GM12878 (cell line): ENCODE data around the gene CAB39L. TPM values are rescaled to one million over a fixed set of nuclear protein-coding genes. Genes with fewer than 3 reads are reported as not detected.

Experiments
- ATAC-seq: fragments of 200-7000 bp; cut with Tn5 transposase; 3 replicates; pipeline ENCODE4 v1.9.1; 2020; ENCODE audit warnings: mild to moderate bottlenecking, moderate library complexity
- BruUV-seq: library from RNA; stranded (reverse); fragments of 400-500 nt; replicated peaks from 2 replicates; lab custom pipeline; 2021; lab: Mats Ljungman, UMichigan
- CTCF ChIA-PET: fragments of 300-600 bp; sonication (Branson Sonifier 250); formaldehyde crosslinking; extraction: SDS; loops from one replicate; lab custom pipeline; 2021; ENCODE audit warnings: inconsistent platforms; lab: Yijun Ruan, JAX
- POLR2A ChIA-PET: fragments of 350-600 bp; formaldehyde crosslinking; extraction: SDS; loops from one replicate; lab custom pipeline; 2021; ENCODE audit warnings: inconsistent platforms; lab: Charles Lee
- RAD21 ChIA-PET: fragments of 300-600 bp; sonication (Branson Sonifier 250); formaldehyde crosslinking; loops from one replicate; lab custom pipeline; 2023; ENCODE audit warnings: antibody characterized with exemption; ENCODE audit not compliant: unreplicated experiment; lab: Charles Lee
- SMC1A ChIA-PET: fragments of 300-600 bp; sonication (Branson Sonifier 250); formaldehyde crosslinking; loops from one replicate; lab custom pipeline; 2023; ENCODE audit not compliant: unreplicated experiment, uncharacterized antibody; lab: Charles Lee
- DNase-seq: peaks from one replicate; pipeline ENCODE4 v3.0.0-alpha.2; 2011; ENCODE audit warnings: low read depth, low spot score
- FAIRE-seq: peaks from 3 replicates; lab custom pipeline; 2011; peaks lifted over from hg19 to GRCh38; lab: Jason Lieb, UNC
- H2AFZ ChIP-seq: 2 replicates; pipeline ENCODE4 v1.6.0; 2011; ENCODE audit warnings: low read depth, low read length, control low read depth; ENCODE audit not compliant: control insufficient read depth
- H3K27ac ChIP-seq: 2 replicates; pipeline ENCODE4 v1.5.1; 2011; ENCODE audit warnings: control low read depth; ENCODE audit not compliant: control insufficient read depth, insufficient read depth
- H3K27me3 ChIP-seq, 2 experiments: replicated peaks in 1 of 2; 2 replicates each; pipeline versions ENCODE4 v1.6.0 to v1.6.1; 2011; ENCODE audit warnings: low read length in 1 of 2; ENCODE audit not compliant: control insufficient read depth in 2 of 2, insufficient read depth in 2 of 2
- H3K36me3 ChIP-seq, 2 experiments: 2 replicates each; pipeline ENCODE4 v1.5.1; 2011; ENCODE audit warnings: low read length in 1 of 2; ENCODE audit not compliant: control insufficient read depth in 2 of 2, insufficient read depth in 2 of 2
- H3K4me1 ChIP-seq: 2 replicates; pipeline ENCODE4 v1.6.1; 2011; ENCODE audit warnings: mild to moderate bottlenecking, low read length, moderate library complexity, mixed read lengths; ENCODE audit not compliant: control insufficient read depth, insufficient read depth
- H3K4me2 ChIP-seq: 2 replicates; pipeline ENCODE4 v1.6.0; 2011; ENCODE audit warnings: control low read depth; ENCODE audit not compliant: control insufficient read depth, insufficient read depth
- H3K4me3 ChIP-seq: fragments of 200-600 bp; sonication (generic); 2 replicates; pipeline ENCODE4 v1.5.1; 2016
- H3K79me2 ChIP-seq: 2 replicates; pipeline ENCODE4 v1.6.0; 2011; ENCODE audit warnings: low read length; ENCODE audit not compliant: control insufficient read depth, insufficient read depth
- H3K9ac ChIP-seq: 2 replicates; pipeline ENCODE4 v1.8.0; 2011; ENCODE audit warnings: low read length, control low read depth, mixed read lengths; ENCODE audit not compliant: control insufficient read depth, insufficient read depth
- H3K9me3 ChIP-seq: replicated peaks from 3 replicates; pipeline ENCODE4 v1.5.1; 2011; ENCODE audit warnings: mild to moderate bottlenecking, low read length; ENCODE audit not compliant: control insufficient read depth, insufficient read depth
- H4K20me1 ChIP-seq: 2 replicates; pipeline ENCODE4 v1.6.0; 2011; ENCODE audit not compliant: control insufficient read depth, insufficient read depth
- ETV6 ChIP-seq, 2 experiments: fragments of 450-650 bp in 1 of 2; IDR thresholded peaks in 1 of 2; conservative IDR thresholded peaks in 1 of 2; 2 replicates each; pipeline ENCODE4 v1.6.1; 2014; ENCODE audit warnings: antibody characterized with exemption in 1 of 2, borderline replicate concordance in 1 of 2, low read depth in 1 of 2, mild to moderate bottlenecking in 1 of 2, moderate library complexity in 1 of 2
- EZH2 ChIP-seq: IDR thresholded peaks from 2 replicates; pipeline ENCODE4 v1.6.1; 2012; ENCODE audit warnings: low read depth, mild to moderate bottlenecking, control low read depth, inconsistent platforms, low read length, borderline replicate concordance; ENCODE audit not compliant: control insufficient read depth
- MEF2B ChIP-seq: fragments of 450-650 bp; IDR thresholded peaks from 2 replicates; pipeline ENCODE4 v1.6.1; 2018; ENCODE audit warnings: mild to moderate bottlenecking, moderate library complexity; ENCODE audit not compliant: partially characterized antibody, poor library complexity, severe bottlenecking
- NR2C2 ChIP-seq: IDR thresholded peaks from 2 replicates; pipeline ENCODE4 v1.6.1; 2011; ENCODE audit warnings: borderline replicate concordance, low read depth; ENCODE audit not compliant: control insufficient read depth, insufficient read length
- PKNOX1 ChIP-seq: fragments of 450-650 bp; IDR thresholded peaks from 2 replicates; pipeline ENCODE4 v1.6.1; 2016; ENCODE audit warnings: mild to moderate bottlenecking
- PML ChIP-seq: IDR thresholded peaks from 2 replicates; pipeline ENCODE4 v1.6.1; 2012; ENCODE audit warnings: low read length, inconsistent platforms
- RB1 ChIP-seq: fragments of 450-650 bp; formaldehyde crosslinking; IDR thresholded peaks from 2 replicates; pipeline ENCODE4 v1.6.1; 2017; ENCODE audit warnings: mild to moderate bottlenecking, borderline replicate concordance
- SMAD5 ChIP-seq: IDR thresholded peaks from 2 replicates; pipeline ENCODE4 v1.6.1; 2016; ENCODE audit warnings: antibody characterized with exemption, low read depth
- SPI1 ChIP-seq: IDR thresholded peaks from 2 replicates; pipeline ENCODE4 v1.6.1; 2011; ENCODE audit warnings: low read depth, mild to moderate bottlenecking, low read length, moderate library complexity, borderline replicate concordance; ENCODE audit not compliant: insufficient read depth
- SRF ChIP-seq, 2 experiments: IDR thresholded peaks; 2 replicates each; pipeline ENCODE4 v1.6.1; 2011; ENCODE audit warnings: low read depth in 2 of 2, low read length in 2 of 2, mild to moderate bottlenecking in 1 of 2, moderate library complexity in 1 of 2
- STAT3 ChIP-seq: IDR thresholded peaks from 2 replicates; pipeline ENCODE4 v1.6.1; 2011; ENCODE audit warnings: low read depth, low read length, improper control_type of control experiment
- ZBTB4 ChIP-seq: fragments of 450-650 bp; formaldehyde crosslinking; IDR thresholded peaks from 2 replicates; pipeline ENCODE4 v1.4.0; 2022; ENCODE audit warnings: mild to moderate bottlenecking, moderate library complexity
- ZNF592 ChIP-seq: fragments of 450-650 bp; IDR thresholded peaks from 2 replicates; pipeline ENCODE4 v1.6.1; 2017; ENCODE audit warnings: mild to moderate bottlenecking, moderate library complexity
- WGBS: methylation state at CpG from one replicate; pipeline ENCODE4 v1.1.6; 2016; ENCODE audit warnings: low lambda C conversion rate; ENCODE audit not compliant: insufficient replicate concordance, insufficient coverage; ENCODE audit errors: missing lambda C conversion rate; 5-methylcytosine and 5-hydroxymethylcytosine counted together
- in situ Hi-C: fragments of 300-500 bp; cut with MboI; formaldehyde crosslinking; loops from 9 replicates; pipeline ENCODE4 v1.14.3; 2018; ENCODE audit warnings: mixed read lengths
- intact Hi-C: fragments of 100-400 bp; cut with micrococcal nuclease; formaldehyde crosslinking; loops from one replicate; pipeline ENCODE4 v1.14.2; 2022; ENCODE audit not compliant: unreplicated experiment
- polyA plus RNA-seq, 11 experiments: library from polyadenylated mRNA; depleted of rRNA in 4 of 11; unstranded in 6 of 11; stranded (reverse) in 5 of 11; fragments of >200 nt; fragmentation: Nextera tagmentation in 4 of 11; fragmentation: Illumina TruSeq in 1 of 11; extraction: Ambion mirVana in 4 of 11; extraction: Trizol in 1 of 11; gene quantifications; 1 replicate in 1 of 11; 2 replicates in 10 of 11; pipeline versions ENCODE4 v1.2.1 to v1.2.3, GENCODE V29; 2011 to 2016; ENCODE audit warnings: inconsistent platforms in 2 of 11, missing spikeins in 2 of 11, low read depth in 1 of 11
- total RNA-seq, 4 experiments: library from RNA; depleted of rRNA in 3 of 4; stranded (reverse); fragments of >200 nt in 3 of 4; fragmentation: Illumina TruSeq in 1 of 4; extraction: Trizol in 1 of 4; gene quantifications; 2 replicates each; pipeline versions ENCODE4 v1.2.1 to v1.2.3, GENCODE V29; 2013 to 2021

CAB39L gene
- total and polyA plus RNA-seq, 10 of the 15 experiments (the other 5 are each of a cell fraction or from before 2014, with no cell fraction given), result 0.88 to 3.0 (median 1.7) TPM

- 53% methylated on average over 1 of the region's 1 CpG for WGBS
- no TSS peak for BruUV-seq
- Histone ChIP-seq H3K9ac (no peak overlapping the region), H3K4me2 (no peak overlapping the region), H3K4me1 (no peaks in the 10 kb centered on the region), H3K79me2 (no peaks in the 10 kb centered on the region), H3K27ac (no peak overlapping the region), H2AFZ (no peak overlapping the region), H3K36me3 (no peaks in the 10 kb centered on the region; a peak in 1 of 4 replicates), H3K4me3 (no peak overlapping the region), H3K27me3 (no peaks in the 10 kb centered on the region), H4K20me1 (no peaks in the 10 kb centered on the region), H3K9me3 (no peaks in the 10 kb centered on the region)
- ChIA-PET SMC1A (interaction anchor here (0.6 to 1.6 kb wide), 3 partner anchors 21 to 175 kb away, joined by 3 to 6 read pairs (median 4); no protein-coding TSS in a partner anchor), CTCF (interaction anchor here (1.1 kb wide), 1 partner anchor 178 kb away, joined by 5 read pairs; no protein-coding TSS in a partner anchor), RAD21 (interaction anchor here (1.4 kb wide), 1 partner anchor 177 kb away, joined by 4 read pairs; no protein-coding TSS in a partner anchor), POLR2A (interaction anchor here (1.2 kb wide), 1 partner anchor 13 kb away, joined by 3 read pairs; no protein-coding TSS in a partner anchor)
- TF ChIP-seq NR2C2 (no peak), ZNF592 (no peak), MEF2B (no peak), PML (no peak), EZH2 (no peak), SPI1 (no peak), RB1 (no peak), SRF (IDR thresholded peaks at IDR 0.05; ENCODE audit: low read depth in 2 of 2, low read length in 2 of 2) (no peak), SMAD5 (no peak), STAT3 (no peak), ZBTB4 (CRISPR knock-in tag) (no peak), ETV6 (conservative IDR thresholded peaks at IDR 0.05 in 1 of 2, IDR thresholded peaks at IDR 0.05 in 1 of 2; ENCODE audit: borderline replicate concordance in 1 of 2, low read depth in 1 of 2) (no peak), PKNOX1 (no peak)
- intact Hi-C loops (no loop called here), in situ Hi-C loops (no loop called here)
- DNase-seq, result no peak
- FAIRE-seq, result no peak
- no peak for ATAC-seq
Observed at GRCh38 chr13:49429121-49429520, 14.7 kb downstream of the CAB39L start.
